Loucy (cell line): ENCODE data around the gene CXCL12.

ENCODE experiments used
- H2AFZ ChIP-seq: fragments of 200-600 bp; sonication (generic); 2 replicates; pipeline ENCODE4 v1.6.0; 2016; ENCODE audit warnings: antibody characterized with exemption, mild to moderate bottlenecking, low read length, moderate library complexity
- H3F3A ChIP-seq: fragments of 200-600 bp; 2 replicates; pipeline ENCODE4 v1.6.0; 2016; ENCODE audit warnings: antibody characterized with exemption, low read depth, mild to moderate bottlenecking
- H3K27me3 ChIP-seq: fragments of 200-600 bp; sonication (generic); 2 replicates; pipeline ENCODE4 v1.6.1; 2014; ENCODE audit warnings: low read length, mild to moderate bottlenecking; ENCODE audit not compliant: insufficient read depth, poor library complexity, severe bottlenecking
- H3K36me3 ChIP-seq: fragments of 200-600 bp; sonication (generic); 2 replicates; pipeline ENCODE4 v1.6.1; 2016; ENCODE audit warnings: low read length; ENCODE audit not compliant: insufficient read depth
- H3K4me1 ChIP-seq: fragments of 200-600 bp; sonication (generic); 2 replicates; pipeline ENCODE4 v1.5.1; 2014; ENCODE audit warnings: low read length, mild to moderate bottlenecking; ENCODE audit not compliant: insufficient read depth, poor library complexity, severe bottlenecking
- H3K4me2 ChIP-seq: fragments of 200-600 bp; sonication (generic); 2 replicates; pipeline ENCODE4 v1.6.0; 2014; ENCODE audit warnings: antibody characterized with exemption, low read length, low read depth, mild to moderate bottlenecking; ENCODE audit not compliant: poor library complexity, severe bottlenecking
- H3K4me3 ChIP-seq: fragments of 200-600 bp; sonication (generic); 2 replicates; pipeline ENCODE4 v1.5.1; 2014; ENCODE audit warnings: low read length, mild to moderate bottlenecking, mixed read lengths; ENCODE audit not compliant: poor library complexity, severe bottlenecking
- H3K79me2 ChIP-seq: fragments of 200-600 bp; sonication (generic); 2 replicates; pipeline ENCODE4 v1.6.1; 2014; ENCODE audit warnings: low read length; ENCODE audit not compliant: insufficient read depth
- H3K9ac ChIP-seq: fragments of 200-600 bp; sonication (generic); 2 replicates; pipeline ENCODE4 v1.6.0; 2014; ENCODE audit warnings: mild to moderate bottlenecking, low read depth, low read length, moderate library complexity; ENCODE audit not compliant: poor library complexity, severe bottlenecking
- H3K9me2 ChIP-seq: fragments of 200-600 bp; sonication (generic); replicated peaks from 2 replicates; pipeline ENCODE4 v1.6.1; 2016; ENCODE audit warnings: low read depth, low read length, mixed read lengths
- H3K9me3 ChIP-seq: fragments of 200-600 bp; sonication (generic); 2 replicates; pipeline ENCODE4 v1.6.1; 2014; ENCODE audit warnings: mild to moderate bottlenecking, antibody characterized with exemption, low read length, low read depth; ENCODE audit not compliant: insufficient read depth
- H4K20me1 ChIP-seq: fragments of 200-600 bp; sonication (generic); 2 replicates; pipeline ENCODE4 v1.6.0; 2014; ENCODE audit warnings: antibody characterized with exemption, low read length, mild to moderate bottlenecking; ENCODE audit not compliant: insufficient read depth, poor library complexity, severe bottlenecking
- CTCF ChIP-seq: fragments of 200-600 bp; sonication (generic); conservative IDR thresholded peaks from 2 replicates; pipeline ENCODE4 v1.5.1; 2014; ENCODE audit warnings: mild to moderate bottlenecking, antibody characterized with exemption, low read length
- EZH2phosphoT487 ChIP-seq: fragments of 200-600 bp; IDR thresholded peaks from 2 replicates; pipeline ENCODE4 v1.6.1; 2018; ENCODE audit warnings: antibody characterized with exemption, mild to moderate bottlenecking, moderate library complexity, borderline replicate concordance

Gene CXCL12

GRCh38 chr10:44355630-44356029 lies 29.3 kb downstream of the CXCL12 start:
- Histone ChIP-seq H3K4me2 (no peak overlapping the region), H3F3A (no peaks in the 10 kb centered on the region), H3K4me1 (no peaks in the 10 kb centered on the region), H3K36me3 (no peaks in the 10 kb centered on the region), H3K9ac (no peak overlapping the region), H3K79me2 (no peaks in the 10 kb centered on the region), H2AFZ (no peak overlapping the region), H4K20me1 (no peaks in the 10 kb centered on the region), H3K9me3 (no peaks in the 10 kb centered on the region), H3K9me2 (no peaks in the 10 kb centered on the region), H3K4me3 (no peak overlapping the region), H3K27me3 (no peaks in the 10 kb centered on the region)
- TF ChIP-seq EZH2phosphoT487 (no peak), CTCF (no peak)

GRCh38 chr10:44354771-44355170 lies 30.1 kb downstream of the CXCL12 start:
- H3K9ac ChIP-seq: no peak overlapping the region
- H2AFZ ChIP-seq: no peak overlapping the region
- no peak overlapping the region for H3K4me2 ChIP-seq
- no peaks in the 10 kb centered on the region for H3K9me3 ChIP-seq
- no peaks in the 10 kb centered on the region for H3F3A ChIP-seq
- H3K27me3 ChIP-seq: no peaks in the 10 kb centered on the region
- no peaks in the 10 kb centered on the region for H4K20me1 ChIP-seq
- H3K36me3 ChIP-seq: no peaks in the 10 kb centered on the region
- H3K9me2 ChIP-seq: no peaks in the 10 kb centered on the region
- no peaks in the 10 kb centered on the region for H3K4me1 ChIP-seq
- H3K4me3 ChIP-seq: no peak overlapping the region
- no peaks in the 10 kb centered on the region for H3K79me2 ChIP-seq
- TF ChIP-seq CTCF (no peak), EZH2phosphoT487 (no peak)

- no peaks in the 10 kb centered on the region for H3K9me2 ChIP-seq
- H3K79me2 ChIP-seq: no peaks in the 10 kb centered on the region
- H3K27me3 ChIP-seq: no peaks in the 10 kb centered on the region
- H3K4me3 ChIP-seq: no peak overlapping the region
- no peaks in the 10 kb centered on the region for H3K4me1 ChIP-seq
- no peaks in the 10 kb centered on the region for H4K20me1 ChIP-seq
- H3K36me3 ChIP-seq: no peaks in the 10 kb centered on the region
- no peaks in the 10 kb centered on the region for H3F3A ChIP-seq
- no peak overlapping the region for H3K4me2 ChIP-seq
- H3K9ac ChIP-seq: no peak overlapping the region
- H3K9me3 ChIP-seq: no peaks in the 10 kb centered on the region
- no peak overlapping the region for H2AFZ ChIP-seq
- no peak for TF ChIP-seq CTCF
- TF ChIP-seq EZH2phosphoT487: no peak
These were observed 31.2 kb downstream of the CXCL12 start for GRCh38 chr10:44353721-44354120.
